HG03378 (cell line): ENCODE measurements around the gene ADCY1.

Source experiments
- ATAC-seq: cut with Tn5 transposase; IDR thresholded peaks from one replicate; pipeline ENCODE4 v1.9.1; 2021; ENCODE audit warnings: mild to moderate bottlenecking, moderate library complexity; ENCODE audit not compliant: unreplicated experiment

The ADCY1 gene

GRCh38 chr7:45623157-45623556, 49.0 kb downstream of the ADCY1 start:
- ATAC-seq = no peak

- ATAC-seq = no peak
Measured at GRCh38 chr7:45623740-45624391, 49.7 kb downstream of the ADCY1 start.

- ATAC-seq = no peak
Measured at GRCh38 chr7:45624392-45624760, 50.2 kb downstream of the ADCY1 start.

GRCh38 chr7:45625067-45625466, 50.9 kb downstream of the ADCY1 start:
- ATAC-seq = no peak

- ATAC-seq = no peak
Measured at GRCh38 chr7:45625714-45626440, 51.7 kb downstream of the ADCY1 start.

- ATAC-seq = no peak
Measured at GRCh38 chr7:45626441-45627430, 52.6 kb downstream of the ADCY1 start.

GRCh38 chr7:45627691-45628456, 53.7 kb downstream of the ADCY1 start:
- no peak for ATAC-seq

- no peak for ATAC-seq
Measured at GRCh38 chr7:45631569-45631968, 57.4 kb downstream of the ADCY1 start.

GRCh38 chr7:45636733-45637132, 62.6 kb downstream of the ADCY1 start:
- ATAC-seq = no peak

- ATAC-seq = no peak
Measured at GRCh38 chr7:45638916-45639315, 64.7 kb downstream of the ADCY1 start.

GRCh38 chr7:45642044-45642443, 67.9 kb downstream of the ADCY1 start:
- no peak for ATAC-seq

GRCh38 chr7:45643630-45644029, 69.5 kb downstream of the ADCY1 start:
- ATAC-seq = no peak

GRCh38 chr7:45644237-45644636, 70.1 kb downstream of the ADCY1 start:
- no peak for ATAC-seq

- ATAC-seq = no peak
Measured at GRCh38 chr7:45645141-45645969, 71.2 kb downstream of the ADCY1 start.

- ATAC-seq = no peak
Measured at GRCh38 chr7:45646207-45646821, 72.1 kb downstream of the ADCY1 start.

GRCh38 chr7:45646996-45647825, 73.0 kb downstream of the ADCY1 start:
- ATAC-seq = no peak

GRCh38 chr7:45647967-45648670, 74.0 kb downstream of the ADCY1 start:
- no peak for ATAC-seq

- ATAC-seq = no peak
Measured at GRCh38 chr7:45648671-45648995, 74.5 kb downstream of the ADCY1 start.
